Brain pericyte (primary cell): Measurements from ENCODE around the gene AKAP8L.
"Not testable (repeated sequence)": the region's sequence is repeated elsewhere in the genome, so short reads cannot be mapped to it uniquely, and the experiment has no call there.

Experiments used
- DNase-seq: peaks from one replicate; pipeline ENCODE4 v3.0.0-alpha.2; 2012; ENCODE audit warnings: low read depth, low spot score

AKAP8L gene

DNA sequence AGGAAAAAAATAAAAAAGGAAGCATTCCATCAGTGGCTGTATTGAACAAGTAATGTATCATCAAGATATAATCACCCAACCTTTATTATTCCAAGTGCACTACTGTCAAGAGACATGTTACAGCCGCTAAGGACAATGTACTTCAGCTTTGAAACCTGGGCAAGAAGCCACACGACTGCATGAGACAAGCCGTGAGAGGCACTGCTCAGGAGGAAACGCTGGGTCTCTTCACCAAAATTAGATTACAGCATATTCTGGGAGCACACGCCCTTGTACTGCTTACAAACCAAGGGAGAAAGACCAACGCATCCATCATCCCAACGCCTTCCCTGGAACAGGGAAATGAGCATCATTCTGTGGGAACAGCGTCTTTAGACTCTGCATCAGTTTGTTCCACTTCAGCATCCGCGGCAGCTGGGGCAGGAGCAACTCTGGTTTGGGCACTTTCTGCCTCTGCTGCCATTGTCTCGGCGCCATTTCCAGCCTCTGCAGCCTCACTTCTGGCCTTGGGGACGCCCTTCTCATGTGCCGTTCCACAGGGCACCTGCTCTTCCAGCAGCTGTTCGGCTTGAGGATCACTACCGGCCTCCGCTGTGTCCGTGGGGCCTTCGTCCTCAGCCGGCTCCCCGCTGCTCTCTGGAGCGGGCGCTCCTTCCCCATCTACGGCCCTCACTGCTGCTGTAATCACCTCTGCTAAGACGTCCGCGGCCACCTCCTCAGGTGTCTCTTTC lies 64.1 kb downstream of the AKAP8L start:
- DNase-seq: no peak

DNA sequence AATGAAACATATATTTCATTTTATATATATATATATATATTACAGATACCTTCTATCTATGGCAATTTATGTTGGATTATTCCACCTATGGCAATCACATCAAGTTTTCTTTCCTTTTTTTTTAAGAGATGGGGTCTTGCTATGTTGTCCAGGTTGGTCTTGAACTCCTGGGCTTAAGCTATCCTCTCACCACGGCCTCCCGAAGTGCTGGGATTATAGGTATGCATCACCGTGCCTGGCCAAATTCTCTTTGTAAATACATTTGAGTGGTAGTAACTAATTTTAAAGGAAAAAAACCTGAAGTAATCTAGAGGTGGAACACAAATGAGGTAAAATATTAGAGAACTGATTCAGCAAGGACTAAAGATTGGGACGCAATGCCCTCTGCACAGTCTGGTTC lies 64.9 kb downstream of the AKAP8L start:
- DNase-seq: no peak

DNA sequence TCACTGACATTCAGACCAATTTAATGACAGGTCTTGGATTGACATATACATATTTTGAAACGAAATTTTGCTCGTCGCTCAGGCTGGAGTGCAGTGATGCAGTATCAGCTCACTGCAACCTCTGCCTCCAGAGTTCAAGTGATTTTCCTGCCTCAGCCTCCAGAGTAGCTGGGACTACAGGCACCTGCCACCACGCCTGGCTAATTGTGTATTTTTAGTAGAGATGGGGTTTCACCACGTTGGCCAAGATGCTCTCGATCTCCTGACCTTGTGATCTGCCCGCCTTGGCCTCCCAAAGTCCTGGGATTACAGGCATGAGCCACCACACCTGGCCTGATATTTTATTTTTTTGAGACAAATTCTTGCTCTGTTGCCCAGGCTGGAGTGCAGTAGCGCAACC lies 66.3 kb downstream of the AKAP8L start:
- not testable (repeated sequence) for DNase-seq

DNA sequence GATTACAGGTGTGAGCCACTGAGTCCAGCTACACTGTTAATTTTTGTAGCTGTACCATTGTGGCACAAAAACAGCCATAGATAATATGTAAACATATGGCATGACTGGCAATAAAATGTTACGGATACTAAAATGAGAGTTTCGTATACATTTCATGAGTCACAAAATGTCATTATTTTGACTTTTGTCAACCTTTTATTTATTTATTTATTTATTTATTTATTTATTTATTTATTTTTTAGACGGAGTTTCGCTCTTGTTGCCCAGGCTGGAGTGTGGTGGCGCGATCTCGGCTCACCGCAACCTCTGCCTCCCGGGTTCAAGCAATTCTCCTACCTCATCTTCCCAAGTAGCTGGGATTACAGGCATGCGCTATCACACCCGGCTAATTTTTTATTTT lies 77.5 kb downstream of the AKAP8L start:
- not testable (repeated sequence) for DNase-seq

DNA sequence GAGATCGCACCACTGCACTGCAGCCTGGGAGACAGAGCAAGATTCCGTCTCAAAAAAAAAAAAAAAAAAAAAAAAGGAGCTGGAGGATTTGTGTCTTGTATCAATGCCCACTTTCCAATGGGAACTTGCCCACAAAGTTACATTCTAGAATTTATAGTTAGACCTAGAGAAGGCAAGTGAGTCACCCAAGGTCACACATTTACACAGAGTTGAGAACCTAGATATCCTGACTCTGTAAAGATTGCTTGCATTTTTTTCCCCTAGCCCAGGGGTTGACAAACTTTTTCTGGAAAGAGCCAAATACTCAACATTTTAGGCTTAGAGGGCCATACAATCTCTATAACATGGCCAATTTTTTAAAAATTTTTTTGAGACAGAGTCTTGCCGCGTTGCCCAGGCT lies 78.7 kb downstream of the AKAP8L start:
- DNase-seq: no peak

DNA sequence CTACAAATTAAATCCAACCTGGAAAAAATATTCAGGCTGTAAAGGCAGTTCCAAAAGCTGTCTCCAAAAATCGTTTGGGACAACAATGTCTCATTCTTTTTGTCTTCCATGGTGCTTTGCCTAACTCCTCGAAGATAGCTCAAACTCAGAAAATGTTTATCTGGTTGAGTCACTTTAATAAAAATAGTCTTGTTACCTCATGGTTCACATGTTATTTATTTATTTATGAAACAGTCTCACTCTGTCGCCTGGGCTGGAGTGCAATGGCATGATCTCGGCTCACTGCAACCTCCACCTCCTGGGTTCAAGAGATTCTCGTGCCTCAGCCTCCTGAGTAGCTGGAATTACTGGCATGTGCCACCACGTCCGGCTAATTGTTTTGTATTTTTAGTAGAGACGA lies 81.6 kb downstream of the AKAP8L start:
- DNase-seq: no peak

DNA sequence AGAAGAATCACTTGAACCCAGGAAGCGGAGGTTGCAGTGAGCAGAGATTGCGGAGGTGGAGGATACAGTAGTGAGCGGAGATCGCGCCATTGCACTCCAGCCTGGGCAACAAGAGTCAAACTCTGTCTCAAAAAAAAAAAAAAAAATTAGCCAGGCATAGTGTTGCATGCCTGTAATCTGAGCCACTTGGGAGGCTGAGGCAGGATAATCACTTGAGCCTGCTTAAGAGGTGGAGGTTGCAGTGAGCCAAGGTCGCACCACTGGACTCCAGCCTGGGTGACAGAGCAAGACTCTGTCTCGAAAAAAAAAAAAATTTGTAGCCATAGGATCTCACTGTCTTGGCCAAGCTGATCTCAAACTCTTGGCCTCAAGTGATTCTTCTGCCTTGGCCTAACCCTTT lies 82.8 kb downstream of the AKAP8L start:
- DNase-seq: not testable (repeated sequence)

DNA sequence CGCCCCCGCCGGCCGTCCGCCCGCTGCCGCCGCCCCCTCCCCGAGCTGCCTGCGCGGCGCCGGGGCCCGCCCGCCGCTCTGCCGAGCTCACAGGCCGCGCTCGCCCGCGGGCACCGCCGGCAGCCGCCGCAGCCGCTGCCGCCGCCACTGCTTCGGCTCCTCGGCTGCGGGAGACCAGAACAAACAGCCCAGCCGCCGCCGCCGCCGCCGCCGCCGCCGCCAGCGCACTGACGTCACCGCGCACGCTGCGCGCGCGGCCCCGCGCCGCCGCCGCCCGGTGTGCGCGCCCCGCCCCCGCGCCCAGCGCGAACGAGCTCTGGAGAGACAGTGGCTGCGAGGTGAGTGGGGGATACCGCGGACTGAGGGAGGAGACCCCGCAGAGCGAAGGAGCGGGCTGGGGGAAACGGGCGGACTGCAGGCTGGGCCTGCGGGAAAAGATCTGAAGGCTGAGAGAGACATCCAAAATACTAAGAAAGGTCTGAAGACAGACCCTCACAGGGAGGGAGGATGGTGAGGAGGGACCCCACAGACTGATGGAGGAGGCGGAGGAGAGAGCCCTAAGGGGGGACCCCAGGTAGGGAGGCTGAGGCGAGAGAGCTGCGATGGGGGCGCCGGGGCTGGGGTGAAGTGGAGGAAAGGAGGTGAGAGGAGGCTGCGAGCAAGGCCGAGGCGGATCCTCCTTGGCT lies 86.3 kb downstream of the AKAP8L start, which contains the start of gene BRD4:
BRD4 (minus strand) TSS at position 229 of the 686 bp plus-strand sequence. CDS start 59,440 bp downstream, outside the sequence.
- no peak for DNase-seq

DNA sequence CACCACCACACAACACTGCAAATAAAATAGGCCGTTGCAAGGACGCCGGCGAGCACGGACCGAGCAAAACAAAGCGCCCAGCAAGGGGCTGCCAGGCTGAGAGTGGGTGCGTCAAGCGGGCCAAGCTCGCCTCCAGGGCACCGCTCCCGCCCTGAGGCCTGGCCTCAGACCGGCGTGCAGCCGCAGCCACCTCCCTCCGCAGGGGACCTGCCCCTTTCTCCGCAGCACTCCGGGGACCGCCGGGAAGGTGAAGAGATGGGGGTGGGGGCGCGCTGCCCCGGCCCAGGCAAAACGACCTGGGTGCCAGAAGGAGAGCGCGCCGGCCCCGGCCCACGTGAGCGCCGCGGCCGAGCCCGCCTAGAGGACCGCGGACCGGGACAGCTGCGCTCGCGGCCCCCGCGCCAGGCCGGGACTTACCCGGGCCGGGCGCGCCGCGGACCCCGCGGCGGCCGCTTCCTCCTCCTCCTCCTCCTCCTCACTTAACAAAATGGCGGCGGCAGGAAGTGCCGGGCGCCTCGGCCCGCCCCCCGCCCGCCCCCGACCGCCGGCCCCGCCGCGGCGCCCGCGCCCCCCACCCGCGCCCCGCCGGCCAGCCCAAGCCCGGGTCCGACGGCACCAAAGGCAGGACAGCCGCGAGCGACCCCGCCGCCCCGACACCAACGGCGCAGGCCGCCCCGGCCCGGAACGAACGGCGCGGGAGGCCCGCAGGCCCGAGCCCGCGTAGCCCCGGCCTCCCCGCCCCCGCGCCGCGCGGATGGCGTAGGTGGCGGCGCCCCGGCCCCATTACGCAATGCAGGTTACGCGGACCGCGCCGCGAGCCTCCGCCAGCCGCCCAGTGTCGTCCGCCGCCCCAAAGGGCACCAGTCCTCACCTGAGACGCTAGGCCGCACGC lies 87.1 kb downstream of the AKAP8L start:
- DNase-seq: no peak

DNA sequence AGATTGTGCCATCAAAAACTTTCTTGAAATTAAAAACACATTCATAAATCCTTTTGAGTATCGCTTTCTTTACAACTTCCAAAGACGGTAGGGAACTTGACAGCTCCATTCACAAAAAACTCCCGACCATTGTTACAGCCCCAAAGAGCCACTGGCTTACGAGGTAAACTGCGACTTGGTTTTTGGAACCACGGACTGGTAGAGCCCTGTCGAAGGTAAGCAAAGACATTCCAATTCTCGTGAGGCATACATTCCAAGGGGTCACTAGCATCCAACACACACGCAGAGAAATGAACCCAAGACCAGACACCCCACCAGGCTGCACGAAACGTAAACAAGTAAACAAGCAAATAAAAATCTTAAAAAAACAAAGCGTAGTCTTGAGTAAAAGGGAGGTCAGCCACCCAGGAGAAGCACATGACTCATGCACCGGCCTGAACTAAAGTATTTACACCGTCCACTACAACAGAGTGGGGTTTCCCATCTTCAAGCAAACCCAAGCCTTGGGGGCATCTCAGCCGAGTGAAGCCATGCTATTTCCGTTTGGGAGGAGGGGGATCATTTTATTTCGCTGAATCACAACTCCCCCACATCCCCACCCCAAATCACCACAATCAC lies 87.9 kb downstream of the AKAP8L start:
- no peak for DNase-seq
